HEK293 (cell line): ENCODE measurements around the gene ABHD8.

Source experiments
- CTCF ChIA-PET: fragments of 350-600 bp; formaldehyde crosslinking; extraction: SDS; loops from one replicate; lab custom pipeline; 2021; ENCODE audit warnings: antibody characterized with exemption; lab: Yijun Ruan, JAX
- POLR2A ChIA-PET: fragments of 300-600 bp; formaldehyde crosslinking; extraction: SDS; loops from one replicate; lab custom pipeline; 2020; ENCODE audit warnings: antibody characterized with exemption, inconsistent platforms; lab: Yijun Ruan, JAX
- H3K27ac ChIP-seq: fragments of 200-500 bp; sonication (Bioruptor generic); 2 replicates; pipeline ENCODE4 v1.5.1; 2014; ENCODE audit warnings: low read depth, low read length, control low read depth, inconsistent platforms; ENCODE audit errors: extremely low read depth
- H3K36me3 ChIP-seq, 2 experiments: fragments of 200-500 bp in 1 of 2; sonication (Bioruptor generic) in 1 of 2; 1 replicate in 1 of 2; 2 replicates in 1 of 2; pipeline ENCODE4 v1.5.1; 2014 to 2017; ENCODE audit warnings: inconsistent platforms in 2 of 2, low read length in 2 of 2; ENCODE audit not compliant: control insufficient read depth in 2 of 2, insufficient read depth in 1 of 2
- H3K4me1 ChIP-seq: fragments of 200-500 bp; sonication (Bioruptor generic); 2 replicates; pipeline ENCODE4 v1.5.1; 2014; ENCODE audit warnings: mild to moderate bottlenecking, low read length, inconsistent platforms; ENCODE audit not compliant: control insufficient read depth, insufficient read depth
- H3K4me3 ChIP-seq: 2 replicates; pipeline ENCODE4 v1.5.1; 2011; ENCODE audit warnings: low read depth, mild to moderate bottlenecking, control low read depth, low read length, moderate library complexity
- H3K9me3 ChIP-seq: fragments of 200-500 bp; sonication (Bioruptor generic); 2 replicates; pipeline ENCODE4 v1.5.1; 2014; ENCODE audit warnings: low read depth, low read length, inconsistent platforms; ENCODE audit not compliant: control insufficient read depth, insufficient read depth
- AEBP2 ChIP-seq: fragments of 450-650 bp; formaldehyde crosslinking; IDR thresholded peaks from 2 replicates; pipeline ENCODE4 v1.5.1; 2016; ENCODE audit warnings: missing biosample characterization, missing genetic modification characterization, borderline replicate concordance
- GLIS1 ChIP-seq: fragments of 450-650 bp; formaldehyde crosslinking; IDR thresholded peaks from 2 replicates; pipeline ENCODE4 v1.5.1; 2016; ENCODE audit warnings: missing biosample characterization, missing genetic modification characterization
- HOXA7 ChIP-seq: sonication (generic); formaldehyde crosslinking; IDR thresholded peaks from 2 replicates; pipeline ENCODE4 v1.8.1; 2022; ENCODE audit warnings: missing genetic modification reagents, borderline replicate concordance
- HOXD13 ChIP-seq: sonication (generic); formaldehyde crosslinking; IDR thresholded peaks from 2 replicates; pipeline ENCODE4 v1.8.0; 2022; ENCODE audit warnings: missing genetic modification reagents, borderline replicate concordance
- KLF9 ChIP-seq: fragments of 450-650 bp; formaldehyde crosslinking; IDR thresholded peaks from 2 replicates; pipeline ENCODE4 v1.5.1; 2016; ENCODE audit warnings: missing biosample characterization, missing genetic modification characterization, low read depth
- PRDM10 ChIP-seq: fragments of 450-650 bp; formaldehyde crosslinking; IDR thresholded peaks from 2 replicates; pipeline ENCODE4 v1.5.1; 2016; ENCODE audit warnings: missing biosample characterization, missing genetic modification characterization
- PRDM6 ChIP-seq: fragments of 450-650 bp; formaldehyde crosslinking; IDR thresholded peaks from 2 replicates; pipeline ENCODE4 v1.5.1; 2017; ENCODE audit warnings: missing biosample characterization, missing genetic modification characterization
- ZBTB17 ChIP-seq: fragments of 450-650 bp; formaldehyde crosslinking; IDR thresholded peaks from 2 replicates; pipeline ENCODE4 v1.5.1; 2016; ENCODE audit warnings: missing biosample characterization, missing genetic modification characterization
- ZBTB6 ChIP-seq: fragments of 450-650 bp; formaldehyde crosslinking; IDR thresholded peaks from 2 replicates; pipeline ENCODE4 v1.5.1; 2017; ENCODE audit warnings: missing biosample characterization, missing genetic modification characterization
- ZNF2 ChIP-seq: fragments of 450-650 bp; formaldehyde crosslinking; IDR thresholded peaks from 2 replicates; pipeline ENCODE4 v1.5.1; 2016; ENCODE audit warnings: missing biosample characterization, missing genetic modification characterization
- ZNF202 ChIP-seq: fragments of 450-650 bp; formaldehyde crosslinking; IDR thresholded peaks from 2 replicates; pipeline ENCODE4 v1.5.1; 2016; ENCODE audit warnings: missing biosample characterization, missing genetic modification characterization, borderline replicate concordance
- ZNF280D ChIP-seq: fragments of 450-650 bp; formaldehyde crosslinking; IDR thresholded peaks from 2 replicates; pipeline ENCODE4 v1.5.1; 2016; ENCODE audit warnings: missing biosample characterization, missing genetic modification characterization
- ZNF362 ChIP-seq: fragments of 450-650 bp; formaldehyde crosslinking; IDR thresholded peaks from 2 replicates; pipeline ENCODE4 v1.5.1; 2016; ENCODE audit warnings: missing biosample characterization, missing genetic modification characterization
- ZNF37A ChIP-seq: fragments of 450-650 bp; IDR thresholded peaks from 2 replicates; pipeline ENCODE4 v1.5.1; 2018; ENCODE audit warnings: missing biosample characterization, missing genetic modification characterization
- ZNF548 ChIP-seq: fragments of 450-650 bp; formaldehyde crosslinking; IDR thresholded peaks from 2 replicates; pipeline ENCODE4 v1.5.1; 2016; ENCODE audit warnings: missing biosample characterization, missing genetic modification characterization
- ZNF561 ChIP-seq: fragments of 450-650 bp; IDR thresholded peaks from 2 replicates; pipeline ENCODE4 v1.5.1; 2018; ENCODE audit warnings: missing biosample characterization, missing genetic modification characterization, borderline replicate concordance
- ZNF571 ChIP-seq: fragments of 450-650 bp; formaldehyde crosslinking; IDR thresholded peaks from 2 replicates; pipeline ENCODE4 v1.5.0; 2017; ENCODE audit warnings: missing biosample characterization, missing genetic modification characterization
- ZNF600 ChIP-seq: fragments of 450-650 bp; formaldehyde crosslinking; IDR thresholded peaks from 2 replicates; pipeline ENCODE4 v1.5.1; 2016; ENCODE audit warnings: missing biosample characterization, missing genetic modification characterization
- ZNF664 ChIP-seq: fragments of 450-650 bp; formaldehyde crosslinking; IDR thresholded peaks from 2 replicates; pipeline ENCODE4 v1.5.1; 2016; ENCODE audit warnings: missing biosample characterization, missing genetic modification characterization
- ZNF792 ChIP-seq: fragments of 450-650 bp; formaldehyde crosslinking; IDR thresholded peaks from 2 replicates; pipeline ENCODE4 v1.5.1; 2016; ENCODE audit warnings: missing biosample characterization, missing genetic modification characterization
- ZNF843 ChIP-seq: fragments of 450-650 bp; formaldehyde crosslinking; IDR thresholded peaks from 2 replicates; pipeline ENCODE4 v1.5.1; 2016; ENCODE audit warnings: missing biosample characterization, missing genetic modification characterization

ABHD8 gene

GRCh38 chr19:17293605-17294004 lies 9.6 kb downstream of the ABHD8 start:
- ChIA-PET POLR2A (interaction anchor here (0.8 to 1.4 kb wide), 2 partner anchors 12 to 40 kb away, joined by 3 to 8 read pairs; partner anchors contain the start of gene MRPL34), CTCF (interaction anchor here (0.6 to 1.8 kb wide), 5 partner anchors 10 to 137 kb away, joined by 3 to 9 read pairs (median 4); partner anchors contain the start of genes ABHD8 and MRPL34)
- no peaks in the 10 kb centered on the region for H3K4me1 ChIP-seq
- no peak for TF ChIP-seq PRDM10 (tag by site-specific recombination)
- TF ChIP-seq HOXA7 (CRISPR knock-in tag): no peak
- no peak for TF ChIP-seq ZNF362 (tag by site-specific recombination)
- no peak for TF ChIP-seq AEBP2 (tag by site-specific recombination)
- TF ChIP-seq HOXD13 (CRISPR knock-in tag): no peak
- no peak for TF ChIP-seq ZNF280D (tag by site-specific recombination)
- no peak for TF ChIP-seq ZNF37A (tag by site-specific recombination)
- TF ChIP-seq ZNF571: no peak
- no peak for TF ChIP-seq ZNF548 (tag by site-specific recombination)
- TF ChIP-seq ZNF664 (tag by site-specific recombination): no peak
- TF ChIP-seq ZNF843 (tag by site-specific recombination): no peak
- no peak for TF ChIP-seq ZNF792
- no peak for TF ChIP-seq KLF9 (tag by site-specific recombination)
- H3K27ac ChIP-seq: no peak overlapping the region
- peaks cover 0 to 37% of the 10 kb centered on the region in 2 experiments; a peak in 2 of 3 replicates for H3K36me3 ChIP-seq
- H3K4me3 ChIP-seq: no peak overlapping the region
- no peaks in the 10 kb centered on the region for H3K9me3 ChIP-seq

- no peaks in the 10 kb centered on the region for H3K4me1 ChIP-seq
- no peak overlapping the region for H3K27ac ChIP-seq
- H3K4me3 ChIP-seq: no peak overlapping the region
- no peaks in the 10 kb centered on the region for H3K9me3 ChIP-seq
- ChIA-PET CTCF (interaction anchor here (0.5 to 1.8 kb wide), 5 partner anchors 13 to 136 kb away, joined by 3 to 9 read pairs (median 4); partner anchors contain the start of genes DDA1 and MRPL34), POLR2A (interaction anchor here (0.8 kb wide), 1 partner anchor 41 kb away, joined by 8 read pairs; no protein-coding TSS in a partner anchor)
- H3K36me3 ChIP-seq: peaks cover 0 to 30% of the 10 kb centered on the region in 2 experiments; a peak in 2 of 3 replicates
- peak; percentile 99 for TF ChIP-seq ZNF792
- peak; percentile 20; the same call in 1 of the 2 replicates for TF ChIP-seq ZNF2
- TF ChIP-seq GLIS1 (tag by site-specific recombination): no peak
- TF ChIP-seq ZBTB6: peak; percentile 61; the same call in 1 of the 2 replicates
- TF ChIP-seq ZNF561: no peak
- TF ChIP-seq PRDM6 (tag by site-specific recombination): no peak
- TF ChIP-seq ZNF202 (tag by site-specific recombination): no peak
- TF ChIP-seq ZNF600 (tag by site-specific recombination): 0 out of 2 replicates have a peak, but pooled peaks have one; percentile 31
- TF ChIP-seq ZBTB17 (tag by site-specific recombination): no peak
Observed at GRCh38 chr19:17292301-17293074, 10.7 kb downstream of the ABHD8 start.
